ENCODE measurements around the gene ID2. TPM values are rescaled to one million over a fixed set of nuclear protein-coding genes. Genes with fewer than 3 reads are reported as not detected.
A peak's percentile ranks its signal among the peaks of the same experiment; 100 is the strongest.

The ID2 gene
- polyA plus RNA-seq, 4 donors, result 258 to 367 (median 311) TPM

DNA sequence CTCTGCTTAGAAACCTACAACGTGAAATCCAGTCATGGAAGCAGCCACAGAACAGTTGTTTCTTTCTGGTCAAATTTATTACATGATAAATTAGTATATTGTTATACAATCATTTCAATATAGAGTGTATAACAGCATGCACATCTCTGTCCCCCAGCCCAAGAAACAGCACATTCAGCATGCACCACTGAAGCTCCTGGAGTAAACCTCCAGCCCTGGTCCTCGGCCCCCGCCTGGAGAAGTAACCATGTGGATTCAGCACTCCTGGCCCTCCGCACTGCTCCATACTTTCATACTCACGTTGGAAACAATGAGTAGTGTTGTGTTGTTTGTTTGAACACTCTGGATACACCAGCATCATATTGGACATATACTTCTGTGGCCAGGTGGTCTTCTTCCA lies 15.3 kb upstream of the ID2 start:
- DNase-seq (ENCODE audit: low read depth in 4 of 4, low spot score in 2 of 4), result no peak

DNA sequence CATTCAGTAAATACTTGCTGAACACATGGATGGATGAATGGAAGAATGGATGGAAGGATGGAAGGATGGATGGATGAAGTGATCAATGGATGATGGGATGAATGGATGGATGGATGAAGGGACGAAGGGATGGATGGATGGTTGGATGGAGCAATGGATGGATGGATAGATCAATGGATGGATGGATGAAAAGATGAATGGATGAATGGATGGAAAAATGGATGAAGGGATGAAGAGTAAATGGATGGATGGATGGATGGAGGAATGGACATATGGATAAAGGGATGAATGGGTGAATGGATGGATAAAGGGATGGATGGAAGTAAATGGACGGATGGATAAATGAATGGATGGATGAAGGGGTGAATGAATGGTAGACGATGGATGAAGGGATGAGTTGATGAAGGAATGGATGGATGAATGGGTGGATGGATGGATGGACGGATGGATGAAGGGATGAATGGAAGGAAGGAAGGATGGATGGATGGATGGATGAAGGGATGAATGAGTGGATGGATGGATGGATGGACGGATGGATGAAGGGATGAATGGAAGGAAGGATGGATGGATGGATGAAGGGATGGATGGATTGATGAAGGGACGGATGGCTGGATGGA lies 13.9 kb upstream of the ID2 start:
- no peak for DNase-seq (ENCODE audit: low read depth in 4 of 4, low spot score in 2 of 4)

DNA sequence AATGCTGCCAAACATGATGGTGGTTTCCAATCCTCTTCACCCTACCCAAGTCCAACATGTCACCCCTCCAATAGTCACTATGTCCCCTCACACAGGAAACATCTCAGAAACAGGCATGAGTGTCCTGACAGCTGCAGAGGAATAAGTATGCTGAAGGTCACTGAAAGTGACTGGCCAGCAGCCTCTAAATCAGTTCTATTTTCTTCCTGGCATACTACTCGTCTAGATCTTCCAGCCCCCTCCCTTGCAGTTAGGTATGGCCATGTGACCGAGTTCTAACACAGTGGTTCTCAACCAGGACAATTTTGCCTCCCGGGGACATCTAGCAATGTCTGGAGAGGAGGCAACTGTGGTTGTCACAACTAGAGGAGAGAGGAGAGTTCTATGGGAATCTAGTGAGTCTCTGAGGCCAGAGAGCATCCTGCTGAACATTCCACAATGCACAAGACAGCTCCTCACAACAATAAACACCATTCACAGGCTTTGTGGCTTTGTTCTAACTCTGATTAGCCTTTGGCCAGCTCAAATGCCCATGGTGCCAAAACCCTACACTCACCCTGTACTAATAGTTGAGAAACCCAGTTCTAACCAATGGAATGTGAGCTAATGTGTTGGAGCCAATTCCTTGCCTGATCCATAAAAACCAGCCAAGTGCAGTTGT lies 12.6 kb upstream of the ID2 start:
- no peak for DNase-seq (ENCODE audit: low read depth in 4 of 4, low spot score in 2 of 4)

DNA sequence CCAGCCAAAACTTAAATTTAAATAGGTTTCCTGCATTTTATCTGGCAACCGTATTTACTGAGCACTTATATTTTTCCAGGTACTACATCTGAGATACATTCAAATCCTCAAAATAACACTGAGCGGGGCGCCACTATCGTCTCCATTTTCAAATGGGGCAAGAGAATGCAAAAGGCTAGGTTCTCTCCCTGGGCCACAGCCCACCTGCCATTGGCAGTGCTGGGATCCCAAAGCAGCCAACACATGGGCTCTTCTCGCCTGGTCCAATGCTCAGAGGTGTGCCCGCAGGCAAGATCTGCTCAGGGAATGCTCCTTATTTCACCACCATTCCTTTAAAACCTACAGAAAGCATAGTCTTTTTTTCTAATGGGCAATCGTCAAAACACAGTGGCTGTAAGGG lies 11.3 kb upstream of the ID2 start:
- no peak for DNase-seq (ENCODE audit: low read depth in 4 of 4, low spot score in 2 of 4)

DNA sequence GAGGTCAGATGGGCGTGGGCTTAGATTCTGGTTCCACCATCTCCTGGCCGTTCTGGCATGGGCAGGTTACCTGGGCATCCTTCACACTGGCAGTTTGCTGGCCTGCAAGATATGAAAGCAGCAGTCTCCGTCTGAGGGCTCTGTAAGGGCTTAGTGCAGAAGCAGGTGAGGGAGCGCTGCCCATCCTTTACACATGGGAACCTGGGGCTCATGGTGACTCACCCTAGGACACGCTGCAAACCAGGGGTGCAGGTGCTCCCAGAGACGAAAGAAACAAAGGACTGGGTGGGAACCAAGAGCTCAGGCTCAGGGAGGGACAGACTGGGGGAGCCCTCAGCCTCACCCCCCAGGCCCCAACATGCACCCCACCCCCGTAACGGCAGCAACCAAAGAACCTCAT lies 10.7 kb upstream of the ID2 start:
- DNase-seq (ENCODE audit: low read depth in 4 of 4, low spot score in 2 of 4), result no peak

DNA sequence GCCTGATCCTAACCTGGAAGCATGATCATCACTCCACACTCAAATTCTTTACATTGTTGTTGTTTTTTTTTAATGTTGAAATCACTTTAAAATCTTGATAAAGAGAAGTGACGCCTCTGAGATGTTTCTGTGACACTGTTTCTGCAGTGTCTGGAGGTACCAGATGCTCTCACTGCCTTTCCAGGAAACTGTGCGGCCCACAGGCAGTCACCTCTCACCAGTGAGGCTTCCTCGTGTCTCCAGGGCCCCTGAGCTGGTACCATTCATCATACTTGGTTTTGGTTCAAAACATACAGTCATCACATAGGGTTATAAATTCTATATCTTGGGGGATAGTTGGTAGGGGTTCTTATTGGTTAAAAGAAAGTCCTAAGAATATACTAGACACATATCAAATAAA lies 10.1 kb upstream of the ID2 start:
- no peak for DNase-seq (ENCODE audit: low read depth in 4 of 4, low spot score in 2 of 4)

DNA sequence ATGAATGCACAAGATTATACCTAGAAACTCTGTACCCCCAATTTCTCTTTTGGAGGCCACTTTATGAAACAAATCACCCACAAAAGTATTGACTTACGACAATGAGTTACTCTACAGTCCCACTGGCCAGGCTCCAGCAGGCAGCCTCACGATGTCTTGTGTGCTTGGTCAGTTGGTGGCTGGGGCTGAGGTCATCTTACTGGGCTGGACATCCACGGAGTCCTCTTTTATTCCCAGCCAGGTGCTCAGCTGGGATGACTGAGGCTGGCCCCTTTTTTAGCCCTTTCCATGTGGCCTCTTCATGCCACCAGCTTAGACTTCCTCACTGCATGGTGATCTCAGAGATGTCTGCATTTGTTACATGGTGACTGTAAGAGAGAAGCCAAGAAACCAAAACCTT lies 8.9 kb upstream of the ID2 start:
- no peak for DNase-seq (ENCODE audit: low read depth in 4 of 4, low spot score in 2 of 4)

DNA sequence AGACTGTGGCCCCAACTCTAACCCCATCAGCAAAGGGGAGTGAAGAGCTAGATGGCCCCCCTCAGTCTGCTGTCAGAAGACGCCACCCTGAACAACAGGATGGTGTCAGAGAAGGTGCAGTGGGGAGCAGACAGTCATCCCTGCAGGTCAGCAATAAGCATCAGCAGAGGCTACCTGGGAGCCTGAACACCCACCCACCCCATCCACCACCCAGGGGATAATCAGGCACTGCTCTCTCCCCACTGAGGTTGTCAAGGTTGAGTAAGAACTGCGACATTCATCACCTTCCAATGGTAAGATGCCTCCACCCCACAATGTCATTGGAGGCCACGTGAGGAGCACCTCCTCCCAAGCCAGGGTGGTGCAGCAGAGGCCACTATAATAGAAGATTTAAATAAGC lies 8.5 kb upstream of the ID2 start:
- no peak for DNase-seq (ENCODE audit: low read depth in 4 of 4, low spot score in 2 of 4)

DNA sequence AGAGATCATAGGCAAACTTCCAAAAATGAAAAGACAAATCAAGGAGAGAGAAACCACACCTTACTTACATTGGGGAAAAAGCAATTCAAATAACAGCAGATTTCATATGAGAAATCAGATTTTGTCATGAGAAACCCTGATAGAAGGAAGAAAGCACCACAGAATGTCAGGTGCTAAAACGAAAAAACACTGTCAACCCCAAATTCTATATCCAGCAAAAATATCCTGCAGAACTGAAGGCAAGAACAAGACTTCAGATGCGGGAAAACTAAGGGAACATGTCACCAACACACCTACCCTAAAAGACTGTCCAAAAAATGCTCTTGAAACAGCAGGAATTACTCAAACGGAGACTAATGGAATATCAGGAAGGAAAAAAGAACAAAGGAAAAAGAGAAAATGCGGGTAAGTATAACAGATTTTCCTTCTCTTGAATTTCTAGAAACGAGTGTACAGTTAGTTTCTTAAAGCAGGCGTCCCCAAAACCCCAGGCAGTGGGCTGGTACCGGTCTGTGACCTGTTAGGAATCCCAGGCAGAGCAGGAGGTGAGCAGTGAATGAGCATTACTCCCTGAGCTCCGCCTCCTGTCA lies 7.3 kb upstream of the ID2 start:
- no peak for DNase-seq (ENCODE audit: low read depth in 4 of 4, low spot score in 2 of 4)

DNA sequence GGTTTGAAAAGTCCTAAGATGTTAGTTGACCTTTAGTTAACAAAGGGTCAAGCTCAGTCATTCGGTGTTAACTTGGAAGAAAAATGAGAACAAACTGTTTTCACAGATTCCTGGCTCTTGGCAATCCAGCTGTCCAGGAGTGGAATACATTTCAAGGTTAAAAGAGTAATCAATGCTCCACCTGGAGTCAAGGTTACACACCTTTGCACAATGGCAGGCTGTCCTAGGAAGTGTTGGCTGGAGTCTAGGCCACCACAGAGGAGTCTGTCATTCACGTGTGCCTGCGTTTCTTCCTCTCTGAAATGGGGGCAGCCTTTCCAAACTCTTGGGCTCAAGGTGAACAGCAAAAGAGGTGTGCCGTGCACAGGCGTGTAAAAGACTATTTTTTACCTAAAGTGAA lies 6.3 kb upstream of the ID2 start:
- no peak for DNase-seq (ENCODE audit: low read depth in 4 of 4, low spot score in 2 of 4)

DNA sequence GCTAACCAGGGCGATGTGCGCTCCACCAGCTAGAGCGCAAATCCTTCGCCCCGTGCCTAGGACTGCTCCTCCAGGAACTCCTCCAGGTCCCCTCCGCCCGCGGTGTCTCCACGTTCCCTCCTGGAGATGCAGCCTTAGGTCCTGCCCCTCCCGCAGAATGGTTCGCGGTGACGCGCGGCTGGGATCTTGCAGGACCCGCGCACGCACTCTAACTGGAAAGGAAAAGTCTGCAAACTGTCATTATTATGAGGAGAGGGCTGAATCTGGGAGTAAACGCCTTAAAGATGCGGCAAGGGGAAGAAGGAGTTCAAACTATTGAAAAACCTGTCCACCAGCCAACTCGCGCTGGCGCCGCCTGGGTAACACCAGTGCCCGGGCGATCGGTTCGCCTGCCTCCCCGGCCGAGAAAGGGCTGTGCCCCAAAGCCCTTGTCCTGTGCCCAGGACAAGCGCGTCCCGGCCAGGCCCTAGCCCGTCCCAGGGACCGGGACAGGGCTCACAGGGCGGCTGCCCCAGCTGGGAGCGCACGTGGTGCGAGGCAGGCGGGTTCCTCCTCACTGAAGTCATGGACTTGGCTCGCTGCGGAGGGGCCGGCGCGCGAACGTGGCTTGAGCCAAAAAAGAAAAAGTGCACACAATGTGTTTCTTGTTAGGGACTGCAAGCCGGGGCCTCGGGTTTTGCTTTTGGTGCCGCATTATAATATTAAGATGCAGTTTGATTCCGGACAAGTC lies 5.5 kb upstream of the ID2 start:
- DNase-seq (ENCODE audit: low read depth in 4 of 4, low spot score in 2 of 4), result peak; percentile 48 to 74 (median 68)

DNA sequence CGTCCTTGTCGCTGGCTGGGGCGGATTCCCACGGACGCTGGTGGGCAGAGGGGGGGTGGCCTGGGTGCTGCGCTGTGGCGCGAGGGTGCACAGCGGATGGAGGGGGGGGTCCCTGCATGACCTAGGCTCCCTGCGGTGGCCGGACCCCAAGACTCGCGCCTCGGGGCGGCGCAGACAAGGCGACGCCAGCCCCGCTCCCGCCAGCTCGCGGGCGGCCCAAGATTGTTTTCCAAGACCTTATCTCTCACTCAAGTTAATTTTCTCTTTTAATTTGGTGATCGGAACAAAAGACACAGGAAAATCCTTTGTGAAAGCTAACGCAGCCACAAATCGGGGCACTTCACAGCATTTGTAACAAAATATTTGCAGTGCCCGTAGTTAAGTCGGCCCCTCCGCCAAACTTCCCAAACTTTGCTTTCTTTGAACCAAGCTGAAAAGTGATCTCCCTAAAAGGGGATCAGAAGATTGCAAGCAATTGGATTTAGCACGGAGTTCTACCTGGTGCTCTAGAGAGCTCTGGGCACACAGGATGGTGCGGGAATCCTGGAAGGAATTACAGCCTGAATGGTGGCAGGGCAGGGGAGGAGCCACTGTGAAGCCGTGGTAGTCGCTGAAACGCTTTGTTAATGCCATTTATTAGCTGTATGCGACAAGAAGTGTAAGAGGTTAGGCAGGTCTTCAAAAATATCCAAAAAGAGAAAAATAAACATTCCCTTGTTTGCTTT lies 4.8 kb upstream of the ID2 start:
- DNase-seq (ENCODE audit: low read depth in 4 of 4, low spot score in 2 of 4), result peak; percentile 32 to 72 (median 43)

DNA sequence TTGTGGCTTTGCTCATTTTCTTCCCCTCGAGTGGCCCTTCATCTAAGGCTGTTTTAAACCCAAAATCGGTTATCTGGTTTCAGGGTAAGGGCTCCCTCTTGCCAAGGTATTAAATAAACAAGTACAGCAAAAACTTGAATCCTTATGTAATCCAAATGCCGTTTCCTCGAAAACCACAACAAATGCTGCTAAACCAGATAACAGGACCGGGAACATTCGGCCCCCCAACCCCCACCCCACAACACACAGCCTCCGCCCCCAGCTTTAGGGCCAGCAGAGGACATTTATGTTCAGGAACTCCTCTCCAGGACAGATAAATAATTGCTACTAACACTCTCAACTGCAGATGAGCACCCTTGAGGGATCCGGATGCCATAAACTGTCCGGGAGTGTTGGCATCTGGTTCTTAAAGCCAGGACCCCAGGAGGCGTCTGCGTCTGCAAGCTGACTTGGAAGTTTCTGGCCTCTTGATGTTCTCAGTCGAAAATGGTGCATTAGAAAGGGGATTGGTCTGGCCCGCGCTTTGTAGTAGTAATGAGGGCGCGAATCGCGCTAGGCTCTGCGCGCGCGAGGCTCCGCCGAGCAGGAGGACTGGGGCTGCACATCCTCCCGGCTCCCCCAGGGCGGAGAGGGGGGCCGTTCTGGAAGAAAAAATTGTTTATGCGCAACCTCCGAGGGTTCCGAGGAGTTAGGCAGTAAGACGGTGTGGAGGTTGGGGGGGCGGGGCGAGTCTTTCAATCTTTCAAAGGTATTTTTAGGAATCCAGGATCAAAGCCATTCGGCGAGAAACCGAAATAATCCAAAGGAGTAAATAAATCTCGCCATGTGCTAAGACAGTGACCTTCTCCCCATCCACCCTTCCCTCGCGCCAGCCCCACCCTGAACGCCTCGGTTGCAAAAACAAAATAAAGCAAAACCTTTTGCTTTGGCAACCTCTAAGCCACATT lies 3.9 kb upstream of the ID2 start:
- DNase-seq (ENCODE audit: low read depth in 4 of 4, low spot score in 2 of 4), result peak; percentile 64 to 83 (median 72)

DNA sequence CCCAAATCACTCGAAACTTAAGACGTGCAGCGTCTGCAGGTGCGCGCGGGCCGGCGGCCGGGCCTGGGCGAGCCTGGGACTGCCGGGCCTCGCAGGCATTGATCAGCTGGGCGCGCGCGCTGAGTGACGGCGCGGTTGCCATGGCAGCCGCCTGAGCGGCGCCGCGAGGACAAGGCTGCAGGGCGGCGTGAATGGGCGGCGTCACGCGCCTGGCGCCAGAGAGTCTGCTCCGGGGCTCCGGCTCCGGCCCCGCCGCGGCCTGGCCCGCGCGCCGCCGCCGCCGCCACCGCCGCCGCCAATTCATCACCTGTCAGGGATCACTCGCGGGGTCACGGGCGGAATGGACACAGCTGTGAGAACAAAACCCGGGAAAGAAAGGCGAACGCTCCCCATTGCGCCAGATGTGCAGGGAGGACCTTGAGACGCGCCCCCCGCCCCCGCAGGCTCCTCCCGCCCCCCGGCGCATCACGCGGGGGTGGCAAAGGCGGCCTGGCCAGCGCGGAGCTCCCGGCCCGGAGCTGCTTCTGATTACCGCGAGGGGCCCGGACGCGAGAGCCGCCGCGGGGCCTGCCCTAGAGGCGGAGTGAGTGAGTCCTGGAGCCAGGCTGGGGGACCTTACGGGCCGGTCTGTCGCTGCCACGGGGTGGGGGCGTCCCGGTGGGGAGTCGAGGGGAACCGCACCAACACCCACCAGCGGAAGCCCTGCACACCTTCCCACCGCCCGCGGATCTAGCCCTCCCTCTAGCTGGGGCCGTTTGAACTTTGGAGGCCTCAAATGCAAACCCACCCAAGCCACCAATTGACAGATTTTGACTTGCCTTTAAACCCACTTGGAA lies 2.9 kb upstream of the ID2 start:
- DNase-seq (ENCODE audit: low read depth in 4 of 4, low spot score in 2 of 4), result peak; percentile 58 to 89 (median 85)

DNA sequence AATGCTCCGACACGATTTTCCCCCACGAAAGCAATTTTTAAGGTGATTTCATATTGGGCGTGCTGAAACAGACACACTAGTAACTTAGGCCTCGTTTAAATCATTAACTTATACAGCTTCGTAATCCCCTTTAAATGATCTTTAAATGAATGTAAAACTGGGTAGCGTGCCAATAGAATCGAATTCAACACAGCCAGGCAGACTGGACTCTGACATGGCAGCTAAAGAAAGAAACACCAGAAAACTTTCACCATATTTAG lies 2.4 kb upstream of the ID2 start:
- DNase-seq (ENCODE audit: low read depth in 4 of 4, low spot score in 2 of 4), result peak in 1 of 4 donors; percentile 43

DNA sequence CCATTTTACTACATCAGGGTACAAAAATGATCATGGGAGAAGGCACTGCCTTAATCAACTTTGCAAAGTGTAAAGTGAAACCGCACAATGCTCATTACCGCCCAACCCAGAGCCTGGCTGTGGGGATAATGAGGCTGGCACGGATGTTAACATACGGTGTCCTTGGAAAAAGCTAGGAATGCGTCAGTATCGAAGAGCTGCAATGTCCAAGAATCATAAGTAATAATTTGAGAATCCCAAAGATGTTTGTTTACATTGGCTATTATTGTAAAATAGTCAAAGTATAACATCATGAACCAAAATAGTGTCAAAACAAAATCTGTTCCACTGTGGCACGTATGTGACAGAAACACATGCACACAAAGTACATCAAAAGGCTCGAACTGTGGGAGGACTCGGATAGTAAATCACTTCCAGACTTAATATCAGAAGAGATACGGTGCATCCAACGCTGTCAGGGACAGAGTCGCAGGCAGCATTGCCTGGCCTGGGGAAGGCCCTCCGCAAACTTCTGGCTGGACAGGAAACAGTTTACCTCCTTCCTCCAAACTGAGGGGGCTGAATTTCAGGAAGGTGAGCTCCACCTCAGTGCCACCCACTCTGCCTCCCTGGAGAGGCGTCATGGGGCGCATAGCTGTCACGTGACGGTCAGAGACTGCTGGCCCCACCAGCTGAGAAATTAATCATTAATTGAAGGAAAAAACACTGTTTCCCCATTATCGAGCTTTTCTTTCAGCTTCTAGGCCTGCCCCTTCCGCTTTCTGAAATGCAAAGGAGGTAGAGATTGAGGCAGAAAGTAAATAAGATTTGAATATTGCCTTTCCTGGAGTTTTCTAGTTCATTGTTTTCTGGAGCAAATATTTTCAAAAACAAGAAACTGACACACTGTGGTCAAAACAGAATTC lies 1.8 kb upstream of the ID2 start:
- DNase-seq (ENCODE audit: low read depth in 4 of 4, low spot score in 2 of 4), result peak; percentile 47 to 58 (median 52)

DNA sequence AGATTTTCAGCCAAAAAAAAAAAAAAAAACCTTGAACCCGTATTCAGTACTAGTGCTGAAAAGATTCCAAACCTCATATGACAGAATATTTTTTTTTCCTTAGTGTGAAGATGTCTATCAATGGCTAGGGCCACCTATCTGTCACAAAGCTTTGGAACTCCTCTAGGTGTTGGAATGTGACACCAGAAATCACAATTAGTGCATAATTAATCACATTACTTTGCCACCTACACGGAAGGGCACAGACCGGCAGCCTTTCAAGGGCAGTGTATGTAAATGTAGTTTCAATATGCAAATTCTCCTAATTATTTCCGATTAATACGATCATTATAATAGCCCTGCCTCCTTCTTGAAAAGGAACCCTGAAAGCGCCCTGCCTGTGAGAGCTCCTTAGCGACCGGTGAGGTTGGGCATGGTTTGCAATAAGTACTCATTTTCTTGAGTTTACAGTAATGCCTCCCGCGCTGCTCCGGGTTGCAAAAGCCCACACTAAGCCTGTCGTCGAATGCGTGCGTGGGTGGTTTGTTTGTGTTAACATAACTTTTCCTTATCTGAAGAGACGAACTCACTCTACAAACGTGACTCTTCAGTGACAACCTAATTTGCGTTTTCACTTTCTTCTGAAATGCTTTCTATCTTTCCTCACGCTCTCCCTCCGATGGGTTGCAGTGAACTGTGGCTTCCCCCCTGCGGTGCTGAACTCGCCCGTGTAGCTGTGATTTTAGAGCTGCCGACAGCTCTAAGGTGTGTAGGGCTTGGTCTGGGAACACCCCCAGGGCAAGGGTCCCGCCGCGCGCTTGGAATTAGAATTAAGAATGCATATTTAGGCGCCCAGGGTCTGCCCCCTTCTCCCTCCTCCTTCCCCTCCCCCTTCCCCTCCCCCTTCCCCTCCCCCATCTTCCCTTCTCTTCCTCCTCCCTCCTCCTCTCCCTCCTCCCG lies 765 bp upstream of the ID2 start:
- peak; percentile 55 to 76 (median 65) for DNase-seq (ENCODE audit: low read depth in 4 of 4, low spot score in 2 of 4)

Measured in left renal cortex interstitium (tissue), 4 donors.